ENCODE data around the gene EPHB2. TPM values are rescaled to one million over a fixed set of nuclear protein-coding genes. Genes with fewer than 3 reads are reported as not detected.

The EPHB2 gene
- total RNA-seq, 1 donor from 2014 or later = 130 TPM

GRCh38 chr1:22967833-22968232 is 257.2 kb downstream of the EPHB2 start:
- H3K4me1 Mint-ChIP-seq = peaks cover 18% of the 10 kb centered on the region
- TF ChIP-seq, protein P1, sequence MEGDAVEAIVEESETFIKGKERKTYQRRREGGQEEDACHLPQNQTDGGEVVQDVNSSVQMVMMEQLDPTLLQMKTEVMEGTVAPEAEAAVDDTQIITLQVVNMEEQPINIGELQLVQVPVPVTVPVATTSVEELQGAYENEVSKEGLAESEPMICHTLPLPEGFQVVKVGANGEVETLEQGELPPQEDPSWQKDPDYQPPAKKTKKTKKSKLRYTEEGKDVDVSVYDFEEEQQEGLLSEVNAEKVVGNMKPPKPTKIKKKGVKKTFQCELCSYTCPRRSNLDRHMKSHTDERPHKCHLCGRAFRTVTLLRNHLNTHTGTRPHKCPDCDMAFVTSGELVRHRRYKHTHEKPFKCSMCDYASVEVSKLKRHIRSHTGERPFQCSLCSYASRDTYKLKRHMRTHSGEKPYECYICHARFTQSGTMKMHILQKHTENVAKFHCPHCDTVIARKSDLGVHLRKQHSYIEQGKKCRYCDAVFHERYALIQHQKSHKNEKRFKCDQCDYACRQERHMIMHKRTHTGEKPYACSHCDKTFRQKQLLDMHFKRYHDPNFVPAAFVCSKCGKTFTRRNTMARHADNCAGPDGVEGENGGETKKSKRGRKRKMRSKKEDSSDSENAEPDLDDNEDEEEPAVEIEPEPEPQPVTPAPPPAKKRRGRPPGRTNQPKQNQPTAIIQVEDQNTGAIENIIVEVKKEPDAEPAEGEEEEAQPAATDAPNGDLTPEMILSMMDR (IDR thresholded peaks at IDR 0.05; ENCODE audit: unreplicated experiment) = no peak
- H3K27ac Mint-ChIP-seq = no peak overlapping the region
- DNase-seq (ENCODE audit: low spot score in 2 of 2, unreplicated experiment in 2 of 2) = no peak
- H3K36me3 Mint-ChIP-seq = peaks cover 6% of the 10 kb centered on the region
- H3K4me3 Mint-ChIP-seq = no peak overlapping the region
- peaks cover 16% of the 10 kb centered on the region for H3K27me3 Mint-ChIP-seq (ENCODE audit: low read depth)
- H3K9me3 Mint-ChIP-seq = peaks cover 14% of the 10 kb centered on the region

DNA sequence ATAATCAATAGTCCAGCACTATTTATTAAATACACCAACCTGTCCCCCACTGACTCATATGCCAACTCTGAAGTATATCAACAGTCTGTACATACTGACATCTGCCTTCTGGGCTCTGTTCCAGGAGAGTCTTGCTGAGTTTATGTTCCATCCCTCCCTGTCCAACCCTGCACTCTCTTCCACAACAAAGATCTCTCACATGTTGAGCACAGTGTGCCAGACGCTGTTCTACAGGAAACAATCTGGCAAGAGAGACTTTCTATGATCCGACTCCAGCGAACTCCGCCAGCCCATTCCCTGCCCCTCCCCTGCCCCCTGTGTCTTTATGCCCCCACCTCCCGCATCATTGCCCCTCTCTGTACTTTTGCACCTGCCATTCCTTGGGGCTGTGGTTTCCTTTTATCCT is 258.7 kb downstream of the EPHB2 start:
- TF ChIP-seq, protein P1 (IDR thresholded peaks at IDR 0.05; ENCODE audit: unreplicated experiment) = no peak
- no peak for DNase-seq (ENCODE audit: low spot score in 2 of 2, unreplicated experiment in 2 of 2)
- Mint-ChIP-seq H3K27me3 (ENCODE audit: low read depth) (peaks cover 16% of the 10 kb centered on the region), H3K4me3 (no peak overlapping the region), H3K9me3 (peaks cover 14% of the 10 kb centered on the region), H3K36me3 (peaks cover 6% of the 10 kb centered on the region), H3K4me1 (peaks cover 20% of the 10 kb centered on the region), H3K27ac (peak overlapping the region; percentile 2)

DNA sequence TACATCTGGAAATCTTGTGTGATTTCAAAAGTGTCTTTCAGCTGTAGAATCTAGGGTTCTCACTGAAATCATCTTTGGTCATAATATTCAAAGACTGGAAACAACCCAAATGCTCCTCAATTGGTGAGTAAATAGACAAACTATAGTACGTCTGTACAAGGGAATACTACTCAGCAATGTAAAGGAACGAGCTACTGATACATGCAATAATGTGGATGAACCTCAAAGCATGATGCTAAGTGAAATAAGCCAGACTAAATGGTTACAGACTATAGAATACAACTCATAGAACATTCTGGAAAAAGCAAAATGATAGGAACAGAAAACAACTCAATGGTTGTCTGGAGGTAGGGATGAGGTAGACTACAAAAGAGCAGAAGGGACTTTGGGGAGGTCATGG is 259.5 kb downstream of the EPHB2 start:
- Mint-ChIP-seq H3K9me3 (peaks cover 14% of the 10 kb centered on the region), H3K4me1 (peaks cover 20% of the 10 kb centered on the region), H3K36me3 (peaks cover 6% of the 10 kb centered on the region), H3K4me3 (no peak overlapping the region), H3K27ac (no peak overlapping the region), H3K27me3 (ENCODE audit: low read depth) (peaks cover 16% of the 10 kb centered on the region)
- no peak for DNase-seq (ENCODE audit: low spot score in 2 of 2, unreplicated experiment in 2 of 2)
- TF ChIP-seq, protein P1 (IDR thresholded peaks at IDR 0.05; ENCODE audit: unreplicated experiment) = no peak

Small RNA genes lying within 50 kb of the gene (microRNA-seq; reads per million reads assigned to microRNA genes)
- gene MIR4253 (not detected), gene MIR4684 (not detected)

Other genes starting within 250 kb of the EPHB2 start
- gene EPHA8, start 147.3 kb upstream of the EPHB2 start, total RNA-seq = 0.09 TPM in 1 of 3 replicates, not detected in the others
- not detected in 3 replicates for gene C1QA, start 74.2 kb upstream of the EPHB2 start, total RNA-seq
- gene C1QC, start 67.2 kb upstream of the EPHB2 start, total RNA-seq = not detected in 3 replicates
- gene C1QB, start 57.6 kb upstream of the EPHB2 start, total RNA-seq = not detected in 3 replicates